Upper lobe of left lung (tissue), 4 donors: Measurements from ENCODE around the gene RPS6KA2.

Experiments used
- EP300 ChIP-seq, 4 donors: sonication (generic); formaldehyde crosslinking; IDR thresholded peaks; one replicate each; pipeline ENCODE4 v1.5.1; 2017; ENCODE audit warnings: antibody characterized with exemption in 4 of 4, control low read depth in 2 of 4
- POLR2A ChIP-seq, 4 donors: fragments of 450-650 bp; IDR thresholded peaks; one replicate each; pipeline ENCODE4 v1.5.1; 2016 to 2017; ENCODE audit warnings: antibody characterized with exemption in 4 of 4, mild to moderate bottlenecking in 2 of 4
- POLR2AphosphoS5 ChIP-seq, 2 donors: sonication (generic); formaldehyde crosslinking; IDR thresholded peaks; one replicate each; pipeline ENCODE4 v1.5.1; 2017; ENCODE audit warnings: antibody characterized with exemption in 2 of 2
- TF ChIP-seq, protein P1 (sequence below), 6 experiments: fragments of 450-650 bp in 4 of 6; fragments of 200-600 bp in 2 of 6; sonication (generic) in 2 of 6; IDR thresholded peaks; one replicate each; pipeline ENCODE4 v1.5.1; 2016 to 2019; ENCODE audit warnings: antibody characterized with exemption in 6 of 6

DNA sequence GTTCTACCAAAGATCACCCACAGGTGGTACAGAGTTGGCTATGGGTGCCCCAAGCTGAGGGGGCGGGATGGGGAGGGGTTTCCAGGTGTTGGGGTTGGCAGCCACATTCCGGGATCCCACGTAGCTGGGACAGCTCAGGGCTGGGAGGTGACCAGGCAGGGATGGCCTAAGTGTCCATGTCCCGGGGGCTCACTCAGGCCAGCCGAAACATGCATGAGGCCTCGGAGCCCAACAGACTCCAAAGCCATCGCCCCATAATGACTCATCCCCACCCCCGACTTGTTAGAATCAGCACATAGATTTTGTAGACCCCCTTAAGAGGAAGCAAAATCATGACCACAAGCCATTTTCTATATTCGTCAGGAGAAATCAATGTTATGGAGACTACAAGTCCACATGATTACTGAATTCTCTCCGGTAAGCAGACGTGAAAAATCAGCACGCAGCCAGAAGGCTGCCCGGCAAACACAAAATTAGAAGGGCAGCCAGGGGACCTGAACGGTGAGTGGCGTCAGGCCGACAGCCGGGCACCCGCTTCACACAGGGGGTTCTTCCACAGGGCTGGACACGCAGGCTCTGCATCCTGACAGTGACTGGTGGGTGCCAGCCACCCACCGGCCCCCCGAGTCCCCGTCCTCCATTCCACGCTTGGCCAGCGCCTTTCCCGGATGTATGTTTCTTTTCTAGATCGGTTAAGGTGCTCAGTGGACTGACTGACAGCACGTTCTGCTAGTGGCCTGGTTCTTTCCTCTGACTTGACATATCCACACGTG is 121.7 kb downstream of the RPS6KA2 start:
- TF ChIP-seq, protein P1, sequence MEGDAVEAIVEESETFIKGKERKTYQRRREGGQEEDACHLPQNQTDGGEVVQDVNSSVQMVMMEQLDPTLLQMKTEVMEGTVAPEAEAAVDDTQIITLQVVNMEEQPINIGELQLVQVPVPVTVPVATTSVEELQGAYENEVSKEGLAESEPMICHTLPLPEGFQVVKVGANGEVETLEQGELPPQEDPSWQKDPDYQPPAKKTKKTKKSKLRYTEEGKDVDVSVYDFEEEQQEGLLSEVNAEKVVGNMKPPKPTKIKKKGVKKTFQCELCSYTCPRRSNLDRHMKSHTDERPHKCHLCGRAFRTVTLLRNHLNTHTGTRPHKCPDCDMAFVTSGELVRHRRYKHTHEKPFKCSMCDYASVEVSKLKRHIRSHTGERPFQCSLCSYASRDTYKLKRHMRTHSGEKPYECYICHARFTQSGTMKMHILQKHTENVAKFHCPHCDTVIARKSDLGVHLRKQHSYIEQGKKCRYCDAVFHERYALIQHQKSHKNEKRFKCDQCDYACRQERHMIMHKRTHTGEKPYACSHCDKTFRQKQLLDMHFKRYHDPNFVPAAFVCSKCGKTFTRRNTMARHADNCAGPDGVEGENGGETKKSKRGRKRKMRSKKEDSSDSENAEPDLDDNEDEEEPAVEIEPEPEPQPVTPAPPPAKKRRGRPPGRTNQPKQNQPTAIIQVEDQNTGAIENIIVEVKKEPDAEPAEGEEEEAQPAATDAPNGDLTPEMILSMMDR (IDR thresholded peaks at IDR 0.05) = no peak
- TF ChIP-seq EP300 (IDR thresholded peaks at IDR 0.05) (no peak), POLR2A (IDR thresholded peaks at IDR 0.05) (no peak), POLR2AphosphoS5 (IDR thresholded peaks at IDR 0.05) (no peak)
